MM.1S (cell line): ENCODE measurements around the gene ARHGEF2.

Experiments
- DNase-seq: peaks from one replicate; pipeline ENCODE4 v3.0.0-alpha.2; 2015
- H2AFZ ChIP-seq: fragments of 300-600 bp; sonication (generic); 2 replicates; pipeline ENCODE4 v1.6.0; 2016; ENCODE audit warnings: antibody characterized with exemption, low read length
- H3F3A ChIP-seq: fragments of 300-600 bp; sonication (generic); 2 replicates; pipeline ENCODE4 v1.6.1; 2016; ENCODE audit warnings: mild to moderate bottlenecking, antibody characterized with exemption, low read length, moderate library complexity, mixed read lengths; ENCODE audit not compliant: insufficient read depth
- H3K27ac ChIP-seq: fragments of 300-600 bp; sonication (generic); 2 replicates; pipeline ENCODE4 v1.5.1; 2016; ENCODE audit warnings: mild to moderate bottlenecking, low read length
- H3K27me3 ChIP-seq: fragments of 300-600 bp; sonication (generic); replicated peaks from 2 replicates; pipeline ENCODE4 v1.6.0; 2016; ENCODE audit warnings: low read length; ENCODE audit not compliant: insufficient read depth
- H3K36me3 ChIP-seq: fragments of 300-600 bp; sonication (generic); replicated peaks from 2 replicates; pipeline ENCODE4 v1.6.1; 2016; ENCODE audit warnings: mild to moderate bottlenecking, low read length, mixed read lengths; ENCODE audit not compliant: insufficient read depth
- H3K4me1 ChIP-seq: fragments of 300-600 bp; sonication (generic); 2 replicates; pipeline ENCODE4 v1.6.1; 2016; ENCODE audit warnings: low read length, mixed read lengths
- H3K4me2 ChIP-seq: fragments of 300-600 bp; sonication (generic); 2 replicates; pipeline ENCODE4 v1.6.0; 2016; ENCODE audit warnings: low read depth, low read length
- H3K4me3 ChIP-seq: fragments of 300-600 bp; sonication (generic); 2 replicates; pipeline ENCODE4 v1.5.1; 2016; ENCODE audit warnings: low read length, mixed read lengths
- H3K79me2 ChIP-seq: fragments of 300-600 bp; sonication (generic); 2 replicates; pipeline ENCODE4 v1.6.1; 2016; ENCODE audit warnings: mixed run types, low read length, mixed read lengths
- H3K9ac ChIP-seq: fragments of 300-600 bp; sonication (generic); 2 replicates; pipeline ENCODE4 v1.6.1; 2016; ENCODE audit warnings: low read length, mixed read lengths
- H3K9me2 ChIP-seq: fragments of 300-600 bp; sonication (generic); replicated peaks from 2 replicates; pipeline ENCODE4 v1.6.1; 2016; ENCODE audit warnings: mild to moderate bottlenecking, low read length, mixed read lengths; ENCODE audit not compliant: insufficient read depth
- H3K9me3 ChIP-seq: fragments of 300-600 bp; sonication (generic); replicated peaks from 2 replicates; pipeline ENCODE4 v1.6.1; 2016; ENCODE audit warnings: mild to moderate bottlenecking, low read length, mixed read lengths; ENCODE audit not compliant: insufficient read depth
- H4K20me1 ChIP-seq: fragments of 300-600 bp; sonication (generic); 2 replicates; pipeline ENCODE4 v1.6.1; 2016; ENCODE audit warnings: mild to moderate bottlenecking, low read length, moderate library complexity, mixed read lengths; ENCODE audit not compliant: insufficient read depth
- CTCF ChIP-seq: fragments of 300-600 bp; sonication (generic); IDR thresholded peaks from 2 replicates; pipeline ENCODE4 v1.5.1; 2016; ENCODE audit warnings: antibody characterized with exemption, low read length, mixed read lengths
- EZH2 ChIP-seq: fragments of 300-600 bp; sonication (generic); optimal IDR thresholded peaks from 2 replicates; pipeline ENCODE3; 2017; ENCODE audit warnings: low read depth, mild to moderate bottlenecking, antibody characterized with exemption, low read length, mixed read lengths
- EZH2phosphoT487 ChIP-seq: fragments of 300-600 bp; sonication (generic); IDR thresholded peaks from 2 replicates; pipeline ENCODE4 v1.6.1; 2018; ENCODE audit warnings: antibody characterized with exemption, low read length

ARHGEF2 gene

GRCh38 chr1:155919801-155920200 lies 58.5 kb downstream of the ARHGEF2 start:
- Histone ChIP-seq H2AFZ (no peak overlapping the region), H3K4me3 (no peak overlapping the region), H3K9ac (no peak overlapping the region), H3K36me3 (peaks cover 54% of the 10 kb centered on the region), H3K9me2 (no peaks in the 10 kb centered on the region), H3K4me2 (no peak overlapping the region), H3K27me3 (no peaks in the 10 kb centered on the region), H3K4me1 (no peaks in the 10 kb centered on the region), H3K9me3 (no peaks in the 10 kb centered on the region), H3F3A (peaks cover 21% of the 10 kb centered on the region), H3K79me2 (peaks cover 75% of the 10 kb centered on the region), H4K20me1 (peaks cover 15% of the 10 kb centered on the region), H3K27ac (no peak overlapping the region)
- DNase-seq = no peak
- TF ChIP-seq CTCF (no peak), EZH2 (no peak), EZH2phosphoT487 (no peak)

GRCh38 chr1:155918660-155919059 lies 59.7 kb downstream of the ARHGEF2 start:
- peaks cover 62% of the 10 kb centered on the region for H3K36me3 ChIP-seq
- no peaks in the 10 kb centered on the region for H3K4me1 ChIP-seq
- H3K4me3 ChIP-seq = no peak overlapping the region
- H4K20me1 ChIP-seq = peaks cover 15% of the 10 kb centered on the region
- no peaks in the 10 kb centered on the region for H3K9me2 ChIP-seq
- TF ChIP-seq EZH2 (no peak), CTCF (no peak), EZH2phosphoT487 (no peak)
- DNase-seq = no peak
- H3K4me2 ChIP-seq = no peak overlapping the region
- H3F3A ChIP-seq = peaks cover 33% of the 10 kb centered on the region
- H3K9ac ChIP-seq = no peak overlapping the region
- peaks cover 80% of the 10 kb centered on the region for H3K79me2 ChIP-seq
- H3K27ac ChIP-seq = no peak overlapping the region
- H2AFZ ChIP-seq = no peak overlapping the region
- H3K9me3 ChIP-seq = no peaks in the 10 kb centered on the region
- no peaks in the 10 kb centered on the region for H3K27me3 ChIP-seq

DNA sequence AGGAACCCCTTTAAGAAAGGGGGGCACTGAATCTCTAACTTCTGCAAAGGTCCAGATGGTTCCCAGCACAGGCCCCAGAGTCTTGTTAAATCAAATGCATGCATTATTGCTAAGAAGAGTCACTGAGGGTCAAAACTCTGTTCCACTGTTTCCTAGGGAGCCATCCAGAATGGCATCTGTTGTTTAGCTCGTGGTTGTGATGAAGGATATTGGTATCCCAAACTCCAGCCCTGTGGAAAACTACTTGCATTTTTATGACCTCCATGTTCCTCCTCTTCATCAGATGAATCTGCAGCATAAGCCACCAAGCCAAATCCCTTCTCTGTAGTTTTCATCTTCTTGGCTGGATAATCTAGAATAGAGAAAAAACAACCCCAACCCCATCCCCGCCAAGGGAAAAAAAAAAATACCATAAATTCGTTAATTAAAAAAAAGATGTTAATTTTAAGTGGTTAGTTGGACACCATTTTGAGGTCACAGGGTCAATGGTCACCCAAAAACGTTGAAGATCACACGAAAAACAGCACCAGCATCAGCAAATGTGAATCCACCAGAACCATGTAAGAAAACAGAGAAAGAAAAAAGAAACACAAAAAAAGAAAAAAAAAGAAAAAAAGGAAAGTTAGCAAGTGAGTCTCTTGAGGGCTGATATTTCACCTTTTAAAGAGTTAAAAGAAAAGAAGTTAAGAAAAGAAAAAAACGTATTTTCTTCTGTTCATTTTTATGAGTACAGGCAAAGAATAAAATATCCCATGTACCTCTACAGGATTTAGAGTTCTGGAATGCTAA lies 64.2 kb downstream of the ARHGEF2 start:
- peaks cover 11% of the 10 kb centered on the region for H4K20me1 ChIP-seq

More for the DNA sequence above, 64.2 kb downstream of the ARHGEF2 start:
- Histone ChIP-seq H3K9me3 (no peaks in the 10 kb centered on the region), H3K27me3 (no peaks in the 10 kb centered on the region), H2AFZ (no peak overlapping the region), H3K36me3 (peaks cover 50% of the 10 kb centered on the region), H3F3A (peaks cover 63% of the 10 kb centered on the region), H3K27ac (no peak overlapping the region), H3K4me2 (no peak overlapping the region), H3K79me2 (peaks cover 60% of the 10 kb centered on the region), H3K4me3 (no peak overlapping the region), H3K9me2 (no peaks in the 10 kb centered on the region), H3K4me1 (peaks cover 14% of the 10 kb centered on the region), H3K9ac (no peak overlapping the region)
- TF ChIP-seq EZH2 (no peak), CTCF (no peak), EZH2phosphoT487 (no peak)
- no peak for DNase-seq
